RWPE1 (cell line): ENCODE measurements around the gene MEGF11.
A peak's percentile ranks its signal among the peaks of the same experiment; 100 is the strongest.

Experiments used
- CTCF ChIA-PET: fragments of 350-600 bp; sonication (Branson Sonifier 250); formaldehyde crosslinking; extraction: SDS; loops from one replicate; lab custom pipeline; 2021; lab: Yijun Ruan, JAX
- POLR2A ChIA-PET: fragments of 400-600 bp; formaldehyde crosslinking; extraction: SDS; loops from one replicate; lab custom pipeline; 2020; ENCODE audit warnings: antibody characterized with exemption; ENCODE audit not compliant: low non-redundant PET; lab: Yijun Ruan, JAX
- DNase-seq: peaks from one replicate; pipeline ENCODE4 v3.0.0; 2012; ENCODE audit warnings: low spot score
- H3K27ac ChIP-seq: fragments of 450-650 bp; 2 replicates; pipeline ENCODE4 v1.5.1; 2017
- CTCF ChIP-seq: fragments of 450-650 bp; conservative IDR thresholded peaks from 2 replicates; pipeline ENCODE4 v1.5.1; 2017; ENCODE audit warnings: low read depth, mild to moderate bottlenecking

The MEGF11 gene

GRCh38 chr15:66253418-66254088 lies at the start of gene MEGF11:
Gene MEGF11, minus strand, starts transcription at chr15:66253750. Its CDS starts 125,347 bp downstream, at chr15:66128403.
- POLR2A ChIA-PET, result no interaction called here
- no peak for TF ChIP-seq CTCF
- H3K27ac ChIP-seq, result no peak within 1 kb of the TSS
- CTCF ChIA-PET, result interaction anchor here (0.7 kb wide), 1 partner anchor 64 kb away, joined by 6 read pairs; no protein-coding TSS in a partner anchor
- DNase-seq, result peak; percentile 39

- CTCF ChIA-PET, result no interaction called here
- POLR2A ChIA-PET, result no interaction called here
- DNase-seq, result no peak
- no peak for TF ChIP-seq CTCF
- H3K27ac ChIP-seq, result no peak overlapping the region
These were observed 49.1 kb upstream of the MEGF11 start for GRCh38 chr15:66302489-66303278.

- no peak for TF ChIP-seq CTCF
- peak overlapping the region; percentile 36 for H3K27ac ChIP-seq
- POLR2A ChIA-PET, result no interaction called here
- peak; percentile 23 for DNase-seq
- CTCF ChIA-PET, result interaction anchor here (0.6 to 0.9 kb wide), 2 partner anchors 13 to 128 kb away, joined by 3 to 4 read pairs; no protein-coding TSS in a partner anchor
These were observed 45.3 kb upstream of the MEGF11 start for GRCh38 chr15:66298803-66299251.

GRCh38 chr15:66296186-66296585 lies 42.6 kb upstream of the MEGF11 start:
- ChIA-PET POLR2A (no interaction called here), CTCF (interaction anchor here (0.6 to 1.2 kb wide), 4 partner anchors 14 to 852 kb away, joined by 3 to 6 read pairs (median 3); no protein-coding TSS in a partner anchor)
- H3K27ac ChIP-seq, result no peak overlapping the region
- no peak for TF ChIP-seq CTCF
- DNase-seq, result no peak

- H3K27ac ChIP-seq, result no peak overlapping the region
- no peak for TF ChIP-seq CTCF
- peak; percentile 50 for DNase-seq
- POLR2A ChIA-PET, result no interaction called here
- CTCF ChIA-PET, result no interaction called here
These were observed 41.3 kb upstream of the MEGF11 start for GRCh38 chr15:66294932-66295235.

- TF ChIP-seq CTCF, result no peak
- peak; percentile 91 for DNase-seq
- CTCF ChIA-PET, result interaction anchor here (0.6 to 0.7 kb wide), 2 partner anchors 127 to 271 kb away, joined by 3 read pairs; no protein-coding TSS in a partner anchor
- peak overlapping the region; percentile 98 for H3K27ac ChIP-seq
- POLR2A ChIA-PET, result no interaction called here
These were observed 40.8 kb upstream of the MEGF11 start for GRCh38 chr15:66294157-66294931.
